ENCODE data around the gene TRIM69.

DNA sequence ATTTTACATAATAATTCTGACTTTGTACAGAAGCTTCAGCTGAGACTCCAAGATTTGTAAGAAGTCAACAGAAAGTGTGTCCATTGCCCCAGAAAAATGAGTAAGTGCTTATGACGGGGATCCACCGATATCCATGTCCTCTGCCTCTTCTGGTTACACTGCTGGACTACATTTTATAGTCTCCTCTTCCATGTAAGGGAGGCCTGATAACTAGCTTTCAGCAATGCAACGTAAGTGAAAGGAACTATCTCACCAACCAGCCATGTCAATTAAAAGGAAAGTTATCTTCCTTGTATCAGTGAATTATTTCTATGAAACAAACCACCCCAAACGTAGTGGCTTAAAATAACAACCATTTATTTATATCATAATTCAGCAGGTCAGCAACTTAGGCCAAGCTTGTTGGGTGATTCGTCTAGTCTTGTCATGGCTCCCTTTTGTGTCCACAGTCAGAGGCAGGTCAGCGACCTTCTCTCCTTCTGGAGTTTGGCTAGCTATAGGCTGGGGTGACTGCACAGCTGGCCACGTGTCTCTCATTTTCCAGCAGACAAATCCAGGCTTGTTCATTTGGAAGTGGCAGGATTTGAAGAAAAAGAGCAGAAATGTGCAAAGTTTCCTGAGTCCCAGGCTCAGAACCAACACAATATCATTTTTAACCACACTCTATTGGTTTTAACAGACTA lies 44.9 kb downstream of the TRIM69 start:
- TF ChIP-seq, protein P1, sequence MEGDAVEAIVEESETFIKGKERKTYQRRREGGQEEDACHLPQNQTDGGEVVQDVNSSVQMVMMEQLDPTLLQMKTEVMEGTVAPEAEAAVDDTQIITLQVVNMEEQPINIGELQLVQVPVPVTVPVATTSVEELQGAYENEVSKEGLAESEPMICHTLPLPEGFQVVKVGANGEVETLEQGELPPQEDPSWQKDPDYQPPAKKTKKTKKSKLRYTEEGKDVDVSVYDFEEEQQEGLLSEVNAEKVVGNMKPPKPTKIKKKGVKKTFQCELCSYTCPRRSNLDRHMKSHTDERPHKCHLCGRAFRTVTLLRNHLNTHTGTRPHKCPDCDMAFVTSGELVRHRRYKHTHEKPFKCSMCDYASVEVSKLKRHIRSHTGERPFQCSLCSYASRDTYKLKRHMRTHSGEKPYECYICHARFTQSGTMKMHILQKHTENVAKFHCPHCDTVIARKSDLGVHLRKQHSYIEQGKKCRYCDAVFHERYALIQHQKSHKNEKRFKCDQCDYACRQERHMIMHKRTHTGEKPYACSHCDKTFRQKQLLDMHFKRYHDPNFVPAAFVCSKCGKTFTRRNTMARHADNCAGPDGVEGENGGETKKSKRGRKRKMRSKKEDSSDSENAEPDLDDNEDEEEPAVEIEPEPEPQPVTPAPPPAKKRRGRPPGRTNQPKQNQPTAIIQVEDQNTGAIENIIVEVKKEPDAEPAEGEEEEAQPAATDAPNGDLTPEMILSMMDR (IDR thresholded peaks at IDR 0.05) = no peak
- no peak for TF ChIP-seq POLR2A (IDR thresholded peaks at IDR 0.05)
